Breast epithelium (tissue), 4 donors: ENCODE measurements around the gene KIF3B. TPM values are rescaled to one million over a fixed set of nuclear protein-coding genes. Genes with fewer than 3 reads are reported as not detected.
"Not testable (repeated sequence)": the region's sequence is repeated elsewhere in the genome, so short reads cannot be mapped to it uniquely, and the experiment has no call there.

Source experiments
- DNase-seq, 2 donors: peaks; one replicate each; pipeline ENCODE4 v3.0.0-alpha.2; 2019; ENCODE audit warnings: low spot score in 2 of 2
- H3K27ac ChIP-seq, 2 donors: fragments of 200-600 bp; sonication (generic) in 1 of 2; one replicate each; pipeline ENCODE4 v1.5.1; 2016 to 2019; ENCODE audit warnings: mild to moderate bottlenecking in 1 of 2
- H3K27me3 ChIP-seq, 2 donors: fragments of 200-600 bp; sonication (generic) in 1 of 2; one replicate each; pipeline versions ENCODE4 v1.5.1 to v1.6.0; 2017 to 2019; ENCODE audit warnings: control low read depth in 1 of 2, mild to moderate bottlenecking in 1 of 2
- H3K36me3 ChIP-seq: fragments of 200-600 bp; one replicate; pipeline ENCODE4 v1.5.1; 2019
- H3K4me1 ChIP-seq, 2 donors: fragments of 200-600 bp; sonication (generic); one replicate each; pipeline ENCODE4 v1.5.1; 2016 to 2019; ENCODE audit warnings: control low read depth in 1 of 2
- H3K4me3 ChIP-seq, 3 donors: fragments of 200-600 bp; sonication (generic); 1 replicate in 2 of 3; 2 replicates in 1 of 3; pipeline ENCODE4 v1.5.1; 2016 to 2019; ENCODE audit warnings: mild to moderate bottlenecking in 3 of 3, moderate library complexity in 2 of 3
- H3K9me3 ChIP-seq, 2 donors: fragments of 200-600 bp; sonication (generic) in 1 of 2; one replicate each; pipeline ENCODE4 v1.5.1; 2016 to 2019; ENCODE audit warnings: control low read depth in 1 of 2
- CTCF ChIP-seq, 3 donors: fragments of 450-650 bp; IDR thresholded peaks; one replicate each; pipeline ENCODE4 v1.5.1; 2016 to 2017; ENCODE audit warnings: antibody characterized with exemption in 3 of 3, mild to moderate bottlenecking in 3 of 3, moderate library complexity in 3 of 3
- POLR2A ChIP-seq: fragments of 450-650 bp; IDR thresholded peaks from one replicate; pipeline ENCODE4 v1.6.1; 2016; ENCODE audit warnings: antibody characterized with exemption, mild to moderate bottlenecking, moderate library complexity
- POLR2AphosphoS5 ChIP-seq, 3 donors: sonication (generic); formaldehyde crosslinking; IDR thresholded peaks; one replicate each; pipeline ENCODE4 v1.6.1; 2017; ENCODE audit warnings: antibody characterized with exemption in 3 of 3
- intact Hi-C: fragments of 100-400 bp; cut with DNase I; formaldehyde crosslinking; loops from one replicate; pipeline ENCODE4 v1.15.1; 2023; ENCODE audit warnings: low total_unique reads
- total RNA-seq, 3 donors: library from RNA; depleted of rRNA; stranded (reverse); fragments of >200 nt; gene quantifications; one replicate each; pipeline ENCODE4 v1.1.0, GENCODE V29; 2016

Gene KIF3B
- total RNA-seq, 3 donors from 2014 or later: 23.7 to 28.6 (median 24.6) TPM

GRCh38 chr20:32370897-32371296 lies 93.4 kb downstream of the KIF3B start:
- H3K36me3 ChIP-seq: no peaks in the 10 kb centered on the region
- no peak for DNase-seq
- H3K27me3 ChIP-seq: no peaks in the 10 kb centered on the region
- H3K27ac ChIP-seq: no peak overlapping the region
- intact Hi-C loops: no loop called here
- no peak overlapping the region for H3K4me3 ChIP-seq
- H3K9me3 ChIP-seq: no peaks in the 10 kb centered on the region
- no peaks in the 10 kb centered on the region for H3K4me1 ChIP-seq
- TF ChIP-seq POLR2A (no peak), POLR2AphosphoS5 (IDR thresholded peaks at IDR 0.05) (no peak)

- intact Hi-C loops: no loop called here
- no peak overlapping the region for H3K4me3 ChIP-seq
- H3K36me3 ChIP-seq: no peaks in the 10 kb centered on the region
- no peaks in the 10 kb centered on the region for H3K4me1 ChIP-seq
- no peaks in the 10 kb centered on the region for H3K9me3 ChIP-seq
- H3K27ac ChIP-seq: no peak overlapping the region
- H3K27me3 ChIP-seq: no peaks in the 10 kb centered on the region
- TF ChIP-seq CTCF (IDR thresholded peaks at IDR 0.05): no peak
- TF ChIP-seq POLR2AphosphoS5 (IDR thresholded peaks at IDR 0.05): no peak
- no peak for TF ChIP-seq POLR2A
- no peak for DNase-seq
Measured at GRCh38 chr20:32378461-32378860, 101.0 kb downstream of the KIF3B start.

- DNase-seq, H3K27me3 ChIP-seq, H3K27ac ChIP-seq, H3K4me3 ChIP-seq, intact Hi-C loops, H3K4me1 ChIP-seq, H3K9me3 ChIP-seq, H3K36me3 ChIP-seq: not testable (repeated sequence)
Measured at GRCh38 chr20:32380037-32380436, 102.6 kb downstream of the KIF3B start.

- no peak for DNase-seq
Measured at GRCh38 chr20:32380745-32381144, 103.3 kb downstream of the KIF3B start.

GRCh38 chr20:32382102-32382950 lies 104.9 kb downstream of the KIF3B start:
- Histone ChIP-seq H3K27me3 (no peaks in the 10 kb centered on the region), H3K36me3 (no peaks in the 10 kb centered on the region), H3K4me3 (no peak overlapping the region), H3K27ac (no peak overlapping the region), H3K9me3 (no peaks in the 10 kb centered on the region), H3K4me1 (no peaks in the 10 kb centered on the region)
- no peak for DNase-seq
- intact Hi-C loops: no loop called here
- TF ChIP-seq CTCF (IDR thresholded peaks at IDR 0.05): no peak
- TF ChIP-seq POLR2A: no peak
- no peak for TF ChIP-seq POLR2AphosphoS5 (IDR thresholded peaks at IDR 0.05)

More at GRCh38 chr20:32380745-32381144, 103.3 kb downstream of the KIF3B start:
- no peak overlapping the region for H3K27ac ChIP-seq
- intact Hi-C loops: no loop called here
- no peaks in the 10 kb centered on the region for H3K27me3 ChIP-seq
- no peaks in the 10 kb centered on the region for H3K4me1 ChIP-seq
- TF ChIP-seq CTCF (IDR thresholded peaks at IDR 0.05): no peak
- TF ChIP-seq POLR2A: no peak
- TF ChIP-seq POLR2AphosphoS5 (IDR thresholded peaks at IDR 0.05): no peak
- H3K4me3 ChIP-seq: no peak overlapping the region
- H3K36me3 ChIP-seq: no peaks in the 10 kb centered on the region
- H3K9me3 ChIP-seq: no peaks in the 10 kb centered on the region

GRCh38 chr20:32383441-32383840 lies 106.0 kb downstream of the KIF3B start:
- H3K36me3 ChIP-seq, intact Hi-C loops, H3K4me1 ChIP-seq, H3K27me3 ChIP-seq, H3K4me3 ChIP-seq, H3K27ac ChIP-seq, H3K9me3 ChIP-seq, DNase-seq: not testable (repeated sequence)

Other genes with a start within 250 kb of the KIF3B start
- 10 to 100 TPM; 10.2 to 27.4 (median 16.0) TPM for gene HCK, start 225.4 kb upstream of the KIF3B start, total RNA-seq
- 10 to 100 TPM; 20.2 to 28.5 (median 26.9) TPM for gene TM9SF4, start 167.9 kb upstream of the KIF3B start, total RNA-seq
- gene PLAGL2, start 69.9 kb upstream of the KIF3B start, total RNA-seq: 1 to 10 TPM; 2.9 to 7.6 (median 4.3) TPM
- gene POFUT1, start 69.8 kb upstream of the KIF3B start, total RNA-seq: 10 to 100 TPM; 29.5 to 38.7 (median 34.2) TPM
- gene ASXL1, start 80.7 kb downstream of the KIF3B start, total RNA-seq: 100 to 1,000 TPM in 1 of 3 donors, 10 to 100 TPM in 2; 73.3 to 102 (median 97.3) TPM